HL-60 (cell line): ENCODE measurements around the gene FAM227B.

ENCODE experiments used
- GABPA ChIP-seq: IDR thresholded peaks from 2 replicates; pipeline ENCODE4 v1.6.1; 2012; ENCODE audit warnings: low read depth
- TF ChIP-seq, protein P1 (sequence below): IDR thresholded peaks from one replicate; pipeline ENCODE4 v1.5.1; 2011; ENCODE audit warnings: low read length, control low read depth, inconsistent platforms; ENCODE audit not compliant: insufficient read depth

DNA sequence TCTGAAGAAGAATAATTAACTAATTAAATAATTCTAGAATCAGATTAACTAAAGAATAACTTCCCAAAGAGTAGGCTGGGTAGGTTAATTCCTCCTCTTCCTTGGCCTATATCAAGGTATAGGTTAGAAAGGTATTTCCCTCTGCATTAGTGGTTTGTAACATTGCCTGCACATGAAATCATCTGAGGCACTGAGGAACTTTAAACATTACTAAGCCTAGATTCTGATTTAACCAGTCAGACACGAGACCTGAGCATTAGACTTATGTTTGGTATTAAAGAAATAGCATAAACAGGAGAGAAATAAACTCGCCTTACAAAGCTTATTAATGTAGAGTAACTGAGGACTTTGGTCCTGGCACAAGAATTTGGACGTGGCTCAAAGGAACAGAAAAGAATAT lies 113.4 kb downstream of the FAM227B start:
- TF ChIP-seq, protein P1, sequence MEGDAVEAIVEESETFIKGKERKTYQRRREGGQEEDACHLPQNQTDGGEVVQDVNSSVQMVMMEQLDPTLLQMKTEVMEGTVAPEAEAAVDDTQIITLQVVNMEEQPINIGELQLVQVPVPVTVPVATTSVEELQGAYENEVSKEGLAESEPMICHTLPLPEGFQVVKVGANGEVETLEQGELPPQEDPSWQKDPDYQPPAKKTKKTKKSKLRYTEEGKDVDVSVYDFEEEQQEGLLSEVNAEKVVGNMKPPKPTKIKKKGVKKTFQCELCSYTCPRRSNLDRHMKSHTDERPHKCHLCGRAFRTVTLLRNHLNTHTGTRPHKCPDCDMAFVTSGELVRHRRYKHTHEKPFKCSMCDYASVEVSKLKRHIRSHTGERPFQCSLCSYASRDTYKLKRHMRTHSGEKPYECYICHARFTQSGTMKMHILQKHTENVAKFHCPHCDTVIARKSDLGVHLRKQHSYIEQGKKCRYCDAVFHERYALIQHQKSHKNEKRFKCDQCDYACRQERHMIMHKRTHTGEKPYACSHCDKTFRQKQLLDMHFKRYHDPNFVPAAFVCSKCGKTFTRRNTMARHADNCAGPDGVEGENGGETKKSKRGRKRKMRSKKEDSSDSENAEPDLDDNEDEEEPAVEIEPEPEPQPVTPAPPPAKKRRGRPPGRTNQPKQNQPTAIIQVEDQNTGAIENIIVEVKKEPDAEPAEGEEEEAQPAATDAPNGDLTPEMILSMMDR: no peak
- TF ChIP-seq GABPA: no peak
